ENCODE results near the gene AP2A2.
"Not testable (repeated sequence)": the region's sequence is repeated elsewhere in the genome, so short reads cannot be mapped to it uniquely, and the experiment has no call there.

AP2A2 gene

GRCh38 chr11:1014276-1014675 is 88.6 kb downstream of the AP2A2 start:
- H3K27me3 ChIP-seq (ENCODE audit: insufficient read depth, low read depth, severe bottlenecking) = no peaks in the 10 kb centered on the region
- H3K9me3 ChIP-seq (ENCODE audit: severe bottlenecking) = no peaks in the 10 kb centered on the region
- peak; percentile 29 for DNase-seq
- H3K36me3 ChIP-seq = peaks cover 23% of the 10 kb centered on the region
- H3K27ac ChIP-seq = no peak overlapping the region
- TF ChIP-seq CTCF (IDR thresholded peaks at IDR 0.05; ENCODE audit: low read depth, low read length) = no peak
- H3K4me3 ChIP-seq (ENCODE audit: low read depth, low read length) = no peak overlapping the region

- H3K27ac ChIP-seq = no peak overlapping the region
- no peak for TF ChIP-seq CTCF (IDR thresholded peaks at IDR 0.05; ENCODE audit: low read depth, low read length)
- H3K36me3 ChIP-seq = peaks cover 17% of the 10 kb centered on the region
- H3K4me3 ChIP-seq (ENCODE audit: low read depth, low read length) = no peak overlapping the region
- no peaks in the 10 kb centered on the region for H3K27me3 ChIP-seq (ENCODE audit: insufficient read depth, low read depth, severe bottlenecking)
- no peaks in the 10 kb centered on the region for H3K9me3 ChIP-seq (ENCODE audit: severe bottlenecking)
- DNase-seq = no peak
These were observed 89.4 kb downstream of the AP2A2 start for GRCh38 chr11:1015064-1015463.

GRCh38 chr11:1015826-1016545 is 90.3 kb downstream of the AP2A2 start:
- DNase-seq = no peak
- Histone ChIP-seq H3K27ac (no peak overlapping the region), H3K36me3 (peaks cover 7% of the 10 kb centered on the region), H3K4me3 (ENCODE audit: low read depth, low read length) (no peak overlapping the region), H3K9me3 (ENCODE audit: severe bottlenecking) (no peaks in the 10 kb centered on the region), H3K27me3 (ENCODE audit: insufficient read depth, low read depth, severe bottlenecking) (no peaks in the 10 kb centered on the region)
- no peak for TF ChIP-seq CTCF (IDR thresholded peaks at IDR 0.05; ENCODE audit: low read depth, low read length)

- not testable (repeated sequence) for H3K4me3 ChIP-seq (ENCODE audit: low read depth, low read length); H3K27me3 ChIP-seq (ENCODE audit: insufficient read depth, low read depth, severe bottlenecking); DNase-seq; H3K9me3 ChIP-seq (ENCODE audit: severe bottlenecking); H3K36me3 ChIP-seq; H3K27ac ChIP-seq
These were observed 91.0 kb downstream of the AP2A2 start for GRCh38 chr11:1016610-1017126.

GRCh38 chr11:1017269-1018005 is 91.8 kb downstream of the AP2A2 start:
- no peaks in the 10 kb centered on the region for H3K36me3 ChIP-seq
- H3K9me3 ChIP-seq (ENCODE audit: severe bottlenecking) = no peaks in the 10 kb centered on the region
- no peak overlapping the region for H3K4me3 ChIP-seq (ENCODE audit: low read depth, low read length)
- no peak for TF ChIP-seq CTCF (IDR thresholded peaks at IDR 0.05; ENCODE audit: low read depth, low read length)
- no peaks in the 10 kb centered on the region for H3K27me3 ChIP-seq (ENCODE audit: insufficient read depth, low read depth, severe bottlenecking)
- no peak for DNase-seq
- H3K27ac ChIP-seq = no peak overlapping the region

GRCh38 chr11:1018091-1018490 is 92.4 kb downstream of the AP2A2 start:
- Histone ChIP-seq H3K9me3 (ENCODE audit: severe bottlenecking) (no peaks in the 10 kb centered on the region), H3K36me3 (no peaks in the 10 kb centered on the region), H3K4me3 (ENCODE audit: low read depth, low read length) (no peak overlapping the region), H3K27me3 (ENCODE audit: insufficient read depth, low read depth, severe bottlenecking) (no peaks in the 10 kb centered on the region), H3K27ac (no peak overlapping the region)
- DNase-seq = no peak
- no peak for TF ChIP-seq CTCF (IDR thresholded peaks at IDR 0.05; ENCODE audit: low read depth, low read length)

Measured in WERI-Rb-1 (cell line).